SK-N-SH (cell line): Measurements from ENCODE around the gene PDE4A. TPM values are rescaled to one million over a fixed set of nuclear protein-coding genes. Genes with fewer than 3 reads are reported as not detected.

Experiments used
- CTCF ChIA-PET: fragments of 300-600, 350-600 bp; formaldehyde crosslinking; extraction: SDS; loops from one replicate; lab custom pipeline; 2021; lab: Yijun Ruan, JAX
- POLR2A ChIA-PET: fragments of 350-600 bp; sonication (Branson Sonifier 250); formaldehyde crosslinking; extraction: SDS; loops from one replicate; lab custom pipeline; 2020; ENCODE audit warnings: antibody characterized with exemption, inconsistent platforms; lab: Yijun Ruan, JAX
- DNase-seq: peaks from one replicate; pipeline ENCODE4 v3.0.0; 2012
- H2AFZ ChIP-seq: fragments of 200-600 bp; sonication (generic); 2 replicates; pipeline ENCODE4 v1.8.1; 2016; ENCODE audit warnings: antibody characterized with exemption, mild to moderate bottlenecking, low read depth
- H3F3A ChIP-seq: fragments of 200-600 bp; sonication (generic); replicated peaks from 2 replicates; pipeline ENCODE3; 2016; ENCODE audit warnings: antibody characterized with exemption, mild to moderate bottlenecking; ENCODE audit not compliant: insufficient read depth
- H3K27ac ChIP-seq, 2 experiments: fragments of 200-500 bp in 1 of 2; fragments of 200-600 bp in 1 of 2; sonication (Bioruptor generic) in 1 of 2; sonication (generic), shearing (Covaris generic) in 1 of 2; 2 replicates each; pipeline versions ENCODE4 v1.5.1 to v1.6.1; 2014 to 2016; ENCODE audit warnings: low read depth in 2 of 2, inconsistent platforms in 1 of 2, low read length in 1 of 2, mild to moderate bottlenecking in 1 of 2, mixed read lengths in 1 of 2
- H3K27me3 ChIP-seq: fragments of 200-600 bp; sonication (generic), shearing (Covaris generic); 2 replicates; pipeline ENCODE4 v1.6.1; 2016; ENCODE audit warnings: mixed run types; ENCODE audit not compliant: insufficient read depth
- H3K36me3 ChIP-seq, 2 experiments: fragments of 200-500 bp in 1 of 2; fragments of 200-600 bp in 1 of 2; sonication (Bioruptor generic) in 1 of 2; sonication (generic) in 1 of 2; replicated peaks in 1 of 2; 2 replicates each; pipeline versions ENCODE3 to v1.5.1; 2014 to 2016; ENCODE audit warnings: low read length in 1 of 2, mild to moderate bottlenecking in 1 of 2; ENCODE audit not compliant: insufficient read depth in 2 of 2, control insufficient read depth in 1 of 2
- H3K4me1 ChIP-seq, 2 experiments: fragments of 200-500 bp in 1 of 2; fragments of 200-600 bp in 1 of 2; sonication (Bioruptor generic) in 1 of 2; sonication (generic), shearing (Covaris generic) in 1 of 2; 2 replicates each; pipeline versions ENCODE4 v1.5.1 to v1.6.1; 2014 to 2016; ENCODE audit warnings: low read depth in 1 of 2, low read length in 1 of 2, mixed run types in 1 of 2; ENCODE audit not compliant: insufficient read depth in 2 of 2, control insufficient read depth in 1 of 2
- H3K4me2 ChIP-seq: fragments of 200-600 bp; sonication (generic), shearing (Covaris generic); 2 replicates; pipeline ENCODE4 v1.6.1; 2017; ENCODE audit warnings: mixed run types
- H3K4me3 ChIP-seq, 2 experiments: fragments of 200-500 bp in 1 of 2; fragments of 200-600 bp in 1 of 2; sonication (Bioruptor generic) in 1 of 2; sonication (generic), shearing (Covaris generic) in 1 of 2; 2 replicates each; pipeline versions ENCODE4 v1.5.1 to v1.8.1; 2014 to 2016; ENCODE audit warnings: low read depth in 2 of 2, inconsistent platforms in 1 of 2, low read length in 1 of 2, mild to moderate bottlenecking in 1 of 2, mixed read lengths in 1 of 2, moderate library complexity in 1 of 2
- H3K79me2 ChIP-seq: fragments of 200-600 bp; sonication (generic); 2 replicates; pipeline ENCODE4 v1.8.1; 2017; ENCODE audit warnings: mild to moderate bottlenecking; ENCODE audit not compliant: insufficient read depth
- H3K9ac ChIP-seq: fragments of 200-600 bp; sonication (generic); 2 replicates; pipeline ENCODE4 v1.6.1; 2017; ENCODE audit warnings: mixed run types
- H3K9me2 ChIP-seq: fragments of 200-600 bp; sonication (generic); 2 replicates; pipeline ENCODE4 v1.6.1; 2017; ENCODE audit warnings: mixed run types
- H3K9me3 ChIP-seq: fragments of 200-600 bp; sonication (generic); 2 replicates; pipeline ENCODE4 v1.6.1; 2017; ENCODE audit warnings: mixed run types, mild to moderate bottlenecking, moderate library complexity
- H4K20me1 ChIP-seq: fragments of 200-600 bp; sonication (generic); 2 replicates; pipeline ENCODE4 v1.6.1; 2017; ENCODE audit warnings: mild to moderate bottlenecking, mixed run types; ENCODE audit not compliant: insufficient read depth
- CHD2 ChIP-seq: fragments of 150-350 bp; IDR thresholded peaks from 2 replicates; pipeline ENCODE4 v1.6.1; 2018; ENCODE audit warnings: low read length; ENCODE audit not compliant: partially characterized antibody
- EZH2phosphoT487 ChIP-seq: fragments of 200-600 bp; sonication (generic); IDR thresholded peaks from 2 replicates; pipeline ENCODE4 v1.6.1; 2017; ENCODE audit warnings: low read depth, mixed run types, mild to moderate bottlenecking, antibody characterized with exemption, moderate library complexity, borderline replicate concordance
- FOSL2 ChIP-seq: IDR thresholded peaks from 2 replicates; pipeline ENCODE4 v1.4.0; 2012; ENCODE audit warnings: low read depth, mild to moderate bottlenecking, moderate library complexity, borderline replicate concordance
- FOXM1 ChIP-seq: IDR thresholded peaks from 2 replicates; pipeline ENCODE4 v1.4.0; 2012; ENCODE audit warnings: low read depth, mild to moderate bottlenecking
- GABPA ChIP-seq: IDR thresholded peaks from 2 replicates; pipeline ENCODE4 v1.4.0; 2012; ENCODE audit warnings: low read depth, mild to moderate bottlenecking
- NFIC ChIP-seq: IDR thresholded peaks from 2 replicates; pipeline ENCODE4 v1.4.0; 2012; ENCODE audit warnings: borderline replicate concordance
- NRF1 ChIP-seq: IDR thresholded peaks from 2 replicates; pipeline ENCODE4 v1.6.1; 2012; ENCODE audit warnings: low read depth, mild to moderate bottlenecking, low read length
- RAD21 ChIP-seq: IDR thresholded peaks from 2 replicates; pipeline ENCODE4 v1.6.1; 2012; ENCODE audit warnings: mild to moderate bottlenecking, low read length
- SMC3 ChIP-seq: IDR thresholded peaks from 2 replicates; pipeline ENCODE4 v1.6.1; 2012; ENCODE audit warnings: low read depth, low read length, improper control_type of control experiment
- TAF1 ChIP-seq: IDR thresholded peaks from 2 replicates; pipeline ENCODE4 v1.6.1; 2012; ENCODE audit warnings: low read depth, mild to moderate bottlenecking, low read length, moderate library complexity, borderline replicate concordance
- TEAD4 ChIP-seq: IDR thresholded peaks from 2 replicates; pipeline ENCODE4 v1.4.0; 2012; ENCODE audit warnings: mild to moderate bottlenecking, borderline replicate concordance; ENCODE audit not compliant: insufficient read depth
- USF2 ChIP-seq: fragments of 150-350 bp; IDR thresholded peaks from 2 replicates; pipeline ENCODE4 v1.6.1; 2017; ENCODE audit warnings: antibody characterized with exemption, low read length, low read depth, borderline replicate concordance
- YY1 ChIP-seq: IDR thresholded peaks from 2 replicates; pipeline ENCODE4 v1.4.0; 2012; ENCODE audit warnings: low read depth, mild to moderate bottlenecking
- ZBTB33 ChIP-seq: IDR thresholded peaks from 2 replicates; pipeline ENCODE4 v1.4.0; 2012; ENCODE audit warnings: low read depth, borderline replicate concordance
- WGBS: methylation state at CpG from one replicate; pipeline ENCODE4 v1.1.6; 2017; ENCODE audit warnings: low lambda C conversion rate; 5-methylcytosine and 5-hydroxymethylcytosine counted together
- polyA plus RNA-seq, 3 experiments: library from polyadenylated mRNA; depleted of rRNA; stranded (reverse); fragments of >200 nt; gene quantifications; 2 replicates each; pipeline ENCODE4 v1.2.3, GENCODE V29; 2012

Gene PDE4A
- polyA plus RNA-seq, 1 of the 3 experiments (the other 2 are of a cell fraction), result 2.9 TPM

GRCh38 chr19:10450853-10451609 is 30.7 kb downstream of the PDE4A start:
- CTCF ChIA-PET, result interaction anchor here (1.6 to 1.9 kb wide), 3 partner anchors 28 to 63 kb away, joined by 3 to 7 read pairs (median 6); no protein-coding TSS in a partner anchor

GRCh38 chr19:10452726-10453618 is 32.6 kb downstream of the PDE4A start:
- Histone ChIP-seq H3K9me2 (no peaks in the 10 kb centered on the region), H3K36me3 (no peaks in the 10 kb centered on the region), H3K27me3 (no peaks in the 10 kb centered on the region), H4K20me1 (no peaks in the 10 kb centered on the region), H3K4me1 (peaks cover 0 to 12% of the 10 kb centered on the region in 2 experiments; a peak in 1 of 4 replicates), H3K4me2 (no peak overlapping the region), H3K9ac (no peak overlapping the region), H3K27ac (no peak overlapping the region), H3K9me3 (no peaks in the 10 kb centered on the region), H3F3A (no peaks in the 10 kb centered on the region), H2AFZ (no peak overlapping the region), H3K4me3 (no peak overlapping the region), H3K79me2 (no peaks in the 10 kb centered on the region)
- TF ChIP-seq SMC3 (no peak), USF2 (no peak), TEAD4 (no peak), GABPA (no peak), NFIC (no peak), FOXM1 (no peak), NRF1 (no peak), EZH2phosphoT487 (no peak), YY1 (no peak), ZBTB33 (no peak), RAD21 (no peak), CHD2 (no peak)
- ChIA-PET POLR2A (no interaction called here), CTCF (interaction anchor here (1.1 to 2.1 kb wide), 6 partner anchors 17 to 183 kb away, joined by 3 to 9 read pairs (median 4); partner anchors contain the start of gene CDC37)
- DNase-seq, result peak; percentile 38
- 82% methylated on average over 5 of the region's 25 CpGs for WGBS

More at GRCh38 chr19:10450853-10451609, 30.7 kb downstream of the PDE4A start:
- H3K4me3 ChIP-seq, result no peak overlapping the region
- H2AFZ ChIP-seq, result no peak overlapping the region
- peaks cover 0 to 12% of the 10 kb centered on the region in 2 experiments; a peak in 1 of 4 replicates for H3K4me1 ChIP-seq
- TF ChIP-seq TEAD4 (no peak), TAF1 (no peak), FOSL2 (no peak), CHD2 (no peak), ZBTB33 (no peak)
- H3K9me3 ChIP-seq, result no peaks in the 10 kb centered on the region
- no peaks in the 10 kb centered on the region for H3F3A ChIP-seq
- H3K9ac ChIP-seq, result no peak overlapping the region
- no peak overlapping the region for H3K4me2 ChIP-seq
- no peaks in the 10 kb centered on the region for H3K79me2 ChIP-seq
- POLR2A ChIA-PET, result no interaction called here
- H3K9me2 ChIP-seq, result no peaks in the 10 kb centered on the region
- H3K27me3 ChIP-seq, result no peaks in the 10 kb centered on the region
- DNase-seq, result peak; percentile 58
- no peak overlapping the region for H3K27ac ChIP-seq
- H3K36me3 ChIP-seq, result no peaks in the 10 kb centered on the region
- WGBS, result 94% methylated on average over 19 of the region's 25 CpGs
- H4K20me1 ChIP-seq, result no peaks in the 10 kb centered on the region
